ENCODE data around the gene CDH23. TPM values are rescaled to one million over a fixed set of nuclear protein-coding genes. Genes with fewer than 3 reads are reported as not detected.

Gene CDH23
- total and polyA plus RNA-seq, 8 donors: 1.8 to 22.8 (median 3.0) TPM

GRCh38 chr10:71708897-71709882, 312.5 kb downstream of the CDH23 start:
- peaks cover 16 to 33% of the 10 kb centered on the region in 2 donors for H3K4me1 ChIP-seq
- H3K4me3 ChIP-seq: no peak overlapping the region
- no peaks in the 10 kb centered on the region for H3K36me3 ChIP-seq
- no peak for TF ChIP-seq CTCF (IDR thresholded peaks at IDR 0.05)
- no peaks in the 10 kb centered on the region for H3K27me3 ChIP-seq
- no peaks in the 10 kb centered on the region for H3K9me3 ChIP-seq
- DNase-seq (peak in 1 of 4 donors; percentile 60), ATAC-seq (no peak)
- intact Hi-C loops (cut with DNase I): no loop called here
- H3K27ac ChIP-seq: no peak overlapping the region

- Histone ChIP-seq H3K27ac (no peak overlapping the region), H3K9me3 (no peaks in the 10 kb centered on the region), H3K4me3 (no peak overlapping the region), H3K27me3 (no peaks in the 10 kb centered on the region), H3K36me3 (no peaks in the 10 kb centered on the region), H3K4me1 (peaks cover 24 to 46% of the 10 kb centered on the region in 2 donors)
- DNase-seq (no peak), ATAC-seq (no peak)
- no peak for TF ChIP-seq CTCF (IDR thresholded peaks at IDR 0.05)
- intact Hi-C loops (cut with DNase I): no loop called here
Measured at GRCh38 chr10:71710519-71710918, 313.8 kb downstream of the CDH23 start.

- H3K36me3 ChIP-seq: no peaks in the 10 kb centered on the region
- no peaks in the 10 kb centered on the region for H3K9me3 ChIP-seq
- DNase-seq: no peak
- no peak for ATAC-seq
- no peak for TF ChIP-seq CTCF (IDR thresholded peaks at IDR 0.05)
- H3K27ac ChIP-seq: peak overlapping the region in 1 of 2 donors; percentile 7
- intact Hi-C loops (cut with DNase I): no loop called here
- no peak overlapping the region for H3K4me3 ChIP-seq
- H3K27me3 ChIP-seq: no peaks in the 10 kb centered on the region
- H3K4me1 ChIP-seq: peaks cover 24 to 52% of the 10 kb centered on the region in 2 donors
Measured at GRCh38 chr10:71711052-71711623, 314.4 kb downstream of the CDH23 start.

GRCh38 chr10:71712170-71712569, 315.4 kb downstream of the CDH23 start:
- intact Hi-C loops (cut with DNase I): no loop called here

More at GRCh38 chr10:71712170-71712569, 315.4 kb downstream of the CDH23 start:
- no peak for ATAC-seq
- Histone ChIP-seq H3K27me3 (no peaks in the 10 kb centered on the region), H3K4me3 (no peak overlapping the region), H3K9me3 (no peaks in the 10 kb centered on the region), H3K4me1 (peaks cover 24 to 62% of the 10 kb centered on the region in 2 donors), H3K27ac (peak overlapping the region; percentile 89 to 90), H3K36me3 (no peaks in the 10 kb centered on the region)
- no peak for DNase-seq
- no peak for TF ChIP-seq CTCF (IDR thresholded peaks at IDR 0.05)
